K562 (cell line): Measurements from ENCODE around the gene SH3BP2. TPM values are rescaled to one million over a fixed set of nuclear protein-coding genes. Genes with fewer than 3 reads are reported as not detected.

ENCODE experiments used
- CLOCK ChIP-seq: fragments of 250-450 bp; sonication (Bioruptor Pico); IDR thresholded peaks from 2 replicates; pipeline ENCODE4 v1.4.0; 2020; ENCODE audit warnings: mild to moderate bottlenecking, moderate library complexity, borderline replicate concordance
- CUX1 ChIP-seq: fragments of 200-800 bp; sonication (Bioruptor generic); IDR thresholded peaks from 2 replicates; pipeline ENCODE4 v1.6.1; 2016; ENCODE audit warnings: missing genetic modification characterization, missing compliant biosample characterization
- HMBOX1 ChIP-seq: sonication (generic); IDR thresholded peaks from 2 replicates; pipeline ENCODE4 v1.6.1; 2016
- LCOR ChIP-seq: sonication (generic); formaldehyde crosslinking; IDR thresholded peaks from 2 replicates; pipeline ENCODE4 v1.8.0; 2022; ENCODE audit warnings: mild to moderate bottlenecking, missing genetic modification reagents
- SMARCE1 ChIP-seq: fragments of 450-650 bp; IDR thresholded peaks from 2 replicates; pipeline ENCODE4 v1.7.1; 2016; ENCODE audit warnings: mild to moderate bottlenecking
- SP2 ChIP-seq: IDR thresholded peaks from 2 replicates; pipeline ENCODE4 v1.6.1; 2011; ENCODE audit warnings: mild to moderate bottlenecking, low read depth, low read length, moderate library complexity; ENCODE audit not compliant: poor library complexity, severe bottlenecking; ENCODE audit errors: extremely low read depth
- SUPT5H ChIP-seq: fragments of 450-650 bp; IDR thresholded peaks from 2 replicates; pipeline ENCODE4 v1.6.1; 2016
- ZNF217 ChIP-seq: sonication (generic); formaldehyde crosslinking; IDR thresholded peaks from 2 replicates; pipeline ENCODE4 v1.8.0; 2022; ENCODE audit warnings: mild to moderate bottlenecking, missing genetic modification reagents
- ZNF408 ChIP-seq: fragments of 250-450 bp; sonication (Bioruptor Pico); IDR thresholded peaks from 2 replicates; pipeline ENCODE4 v1.4.0; 2020; ENCODE audit warnings: low read depth, mild to moderate bottlenecking, moderate library complexity
- ZZZ3 ChIP-seq: fragments of 450-650 bp; IDR thresholded peaks from 2 replicates; pipeline ENCODE4 v1.6.1; 2016; ENCODE audit warnings: antibody characterized with exemption, mild to moderate bottlenecking, moderate library complexity
- polyA plus RNA-seq, 8 experiments: library from polyadenylated mRNA; depleted of rRNA in 4 of 8; stranded (reverse) in 5 of 8; unstranded in 3 of 8; fragments of >200 nt; fragmentation: Nextera tagmentation in 2 of 8; fragmentation: Illumina TruSeq in 1 of 8; extraction: Ambion mirVana in 2 of 8; extraction: Trizol in 1 of 8; gene quantifications; 2 replicates each; pipeline versions ENCODE4 v1.2.1 to v1.2.3, GENCODE V29; 2011 to 2014; ENCODE audit warnings: inconsistent platforms in 1 of 8, missing spikeins in 1 of 8
- total RNA-seq, 7 experiments: library from RNA; depleted of rRNA in 6 of 7; stranded (reverse); fragments of >200 nt in 6 of 7; fragmentation: Illumina TruSeq in 2 of 7; extraction: Trizol in 2 of 7; gene quantifications; 2 replicates each; pipeline versions ENCODE4 v1.2.1 to v1.2.3, GENCODE V29; 2011 to 2021; ENCODE audit warnings: low replicate concordance in 1 of 7
- TF ChIP-seq, protein P1 (sequence below): sonication (generic); formaldehyde crosslinking; IDR thresholded peaks from 2 replicates; pipeline ENCODE4 v1.8.0; 2023; ENCODE audit warnings: missing genetic modification reagents, mild to moderate bottlenecking, borderline replicate concordance

The SH3BP2 gene
- total and polyA plus RNA-seq, 9 of the 15 experiments (the other 6 are each of a cell fraction or from before 2014, with no cell fraction given) = 0.34 to 16.0 (median 5.1) TPM

- no peak for TF ChIP-seq LCOR (CRISPR knock-in tag)
- TF ChIP-seq ZZZ3 = no peak
- TF ChIP-seq SUPT5H = no peak
- TF ChIP-seq CLOCK (CRISPR knock-in tag) = no peak
- TF ChIP-seq CUX1 (CRISPR knock-in tag) = no peak
- TF ChIP-seq, protein P1, sequence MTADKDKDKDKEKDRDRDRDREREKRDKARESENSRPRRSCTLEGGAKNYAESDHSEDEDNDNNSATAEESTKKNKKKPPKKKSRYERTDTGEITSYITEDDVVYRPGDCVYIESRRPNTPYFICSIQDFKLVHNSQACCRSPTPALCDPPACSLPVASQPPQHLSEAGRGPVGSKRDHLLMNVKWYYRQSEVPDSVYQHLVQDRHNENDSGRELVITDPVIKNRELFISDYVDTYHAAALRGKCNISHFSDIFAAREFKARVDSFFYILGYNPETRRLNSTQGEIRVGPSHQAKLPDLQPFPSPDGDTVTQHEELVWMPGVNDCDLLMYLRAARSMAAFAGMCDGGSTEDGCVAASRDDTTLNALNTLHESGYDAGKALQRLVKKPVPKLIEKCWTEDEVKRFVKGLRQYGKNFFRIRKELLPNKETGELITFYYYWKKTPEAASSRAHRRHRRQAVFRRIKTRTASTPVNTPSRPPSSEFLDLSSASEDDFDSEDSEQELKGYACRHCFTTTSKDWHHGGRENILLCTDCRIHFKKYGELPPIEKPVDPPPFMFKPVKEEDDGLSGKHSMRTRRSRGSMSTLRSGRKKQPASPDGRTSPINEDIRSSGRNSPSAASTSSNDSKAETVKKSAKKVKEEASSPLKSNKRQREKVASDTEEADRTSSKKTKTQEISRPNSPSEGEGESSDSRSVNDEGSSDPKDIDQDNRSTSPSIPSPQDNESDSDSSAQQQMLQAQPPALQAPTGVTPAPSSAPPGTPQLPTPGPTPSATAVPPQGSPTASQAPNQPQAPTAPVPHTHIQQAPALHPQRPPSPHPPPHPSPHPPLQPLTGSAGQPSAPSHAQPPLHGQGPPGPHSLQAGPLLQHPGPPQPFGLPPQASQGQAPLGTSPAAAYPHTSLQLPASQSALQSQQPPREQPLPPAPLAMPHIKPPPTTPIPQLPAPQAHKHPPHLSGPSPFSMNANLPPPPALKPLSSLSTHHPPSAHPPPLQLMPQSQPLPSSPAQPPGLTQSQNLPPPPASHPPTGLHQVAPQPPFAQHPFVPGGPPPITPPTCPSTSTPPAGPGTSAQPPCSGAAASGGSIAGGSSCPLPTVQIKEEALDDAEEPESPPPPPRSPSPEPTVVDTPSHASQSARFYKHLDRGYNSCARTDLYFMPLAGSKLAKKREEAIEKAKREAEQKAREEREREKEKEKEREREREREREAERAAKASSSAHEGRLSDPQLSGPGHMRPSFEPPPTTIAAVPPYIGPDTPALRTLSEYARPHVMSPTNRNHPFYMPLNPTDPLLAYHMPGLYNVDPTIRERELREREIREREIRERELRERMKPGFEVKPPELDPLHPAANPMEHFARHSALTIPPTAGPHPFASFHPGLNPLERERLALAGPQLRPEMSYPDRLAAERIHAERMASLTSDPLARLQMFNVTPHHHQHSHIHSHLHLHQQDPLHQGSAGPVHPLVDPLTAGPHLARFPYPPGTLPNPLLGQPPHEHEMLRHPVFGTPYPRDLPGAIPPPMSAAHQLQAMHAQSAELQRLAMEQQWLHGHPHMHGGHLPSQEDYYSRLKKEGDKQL (CRISPR knock-in tag) = no peak
- TF ChIP-seq SMARCE1 = peak; percentile 75
- no peak for TF ChIP-seq SP2
- peak; percentile 85 for TF ChIP-seq HMBOX1
- no peak for TF ChIP-seq ZNF217 (CRISPR knock-in tag)
- no peak for TF ChIP-seq ZNF408 (CRISPR knock-in tag)
Observed at GRCh38 chr4:2867758-2868491, 75.0 kb downstream of the SH3BP2 start (continued).
